Measurements from ENCODE around the gene ZBTB8OS.
"Not testable (repeated sequence)": the region's sequence is repeated elsewhere in the genome, so short reads cannot be mapped to it uniquely, and the experiment has no call there.

ZBTB8OS gene

DNA sequence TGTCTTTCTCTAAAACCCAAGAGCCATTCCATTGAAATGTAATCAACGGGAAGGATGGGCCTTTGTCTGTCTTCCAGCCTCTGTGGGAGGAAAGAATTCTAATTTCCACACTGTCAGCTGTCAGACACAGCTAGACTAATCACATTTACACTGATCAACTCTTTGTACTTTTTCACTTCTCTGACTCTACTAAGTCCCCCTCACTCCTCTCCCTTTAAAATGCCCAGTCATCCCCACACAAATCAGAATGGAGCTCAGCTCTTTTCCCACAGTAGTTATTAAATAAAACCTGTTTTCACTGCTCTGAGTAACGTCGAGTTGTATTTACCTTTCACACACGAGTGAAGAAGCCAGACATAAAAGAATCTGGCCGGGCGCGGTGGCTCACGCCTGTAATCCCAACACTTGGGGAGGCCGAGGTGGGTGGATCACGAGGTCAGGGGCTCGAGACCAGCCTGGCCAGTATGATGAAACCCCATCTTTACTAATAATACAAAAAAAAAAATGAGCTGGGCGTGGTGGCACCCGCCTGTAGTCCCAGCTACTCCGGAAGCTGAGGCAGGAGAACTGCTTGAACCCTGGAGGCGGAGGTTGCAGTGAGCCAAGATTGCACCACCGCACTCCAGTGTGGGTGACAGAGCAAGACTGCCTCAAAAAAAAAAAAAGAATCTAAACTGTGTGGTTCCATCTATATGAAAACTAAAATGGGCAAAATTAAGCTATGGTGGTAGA is 13.3 kb downstream of the ZBTB8OS start:
- Histone ChIP-seq H3K4me1 (ENCODE audit: low read length) (no peaks in the 10 kb centered on the region), H2AFZ (ENCODE audit: low read depth, low read length) (no peak overlapping the region), H3K9ac (ENCODE audit: low read length) (no peak overlapping the region), H3K9me3 (ENCODE audit: insufficient read depth, low read length) (no peaks in the 10 kb centered on the region), H3K79me2 (ENCODE audit: low read length) (peaks cover 22% of the 10 kb centered on the region), H3K4me2 (ENCODE audit: low read length) (no peak overlapping the region), H3K4me3 (ENCODE audit: low read length) (no peak overlapping the region), H3K27me3 (ENCODE audit: low read depth, low read length) (no peaks in the 10 kb centered on the region), H3K36me3 (replicated peaks; ENCODE audit: low read depth, low read length) (peaks cover 4% of the 10 kb centered on the region), H3K27ac (ENCODE audit: low read length) (no peak overlapping the region), H4K20me1 (ENCODE audit: insufficient read depth, low read length) (no peaks in the 10 kb centered on the region)
- TF ChIP-seq, protein P1, sequence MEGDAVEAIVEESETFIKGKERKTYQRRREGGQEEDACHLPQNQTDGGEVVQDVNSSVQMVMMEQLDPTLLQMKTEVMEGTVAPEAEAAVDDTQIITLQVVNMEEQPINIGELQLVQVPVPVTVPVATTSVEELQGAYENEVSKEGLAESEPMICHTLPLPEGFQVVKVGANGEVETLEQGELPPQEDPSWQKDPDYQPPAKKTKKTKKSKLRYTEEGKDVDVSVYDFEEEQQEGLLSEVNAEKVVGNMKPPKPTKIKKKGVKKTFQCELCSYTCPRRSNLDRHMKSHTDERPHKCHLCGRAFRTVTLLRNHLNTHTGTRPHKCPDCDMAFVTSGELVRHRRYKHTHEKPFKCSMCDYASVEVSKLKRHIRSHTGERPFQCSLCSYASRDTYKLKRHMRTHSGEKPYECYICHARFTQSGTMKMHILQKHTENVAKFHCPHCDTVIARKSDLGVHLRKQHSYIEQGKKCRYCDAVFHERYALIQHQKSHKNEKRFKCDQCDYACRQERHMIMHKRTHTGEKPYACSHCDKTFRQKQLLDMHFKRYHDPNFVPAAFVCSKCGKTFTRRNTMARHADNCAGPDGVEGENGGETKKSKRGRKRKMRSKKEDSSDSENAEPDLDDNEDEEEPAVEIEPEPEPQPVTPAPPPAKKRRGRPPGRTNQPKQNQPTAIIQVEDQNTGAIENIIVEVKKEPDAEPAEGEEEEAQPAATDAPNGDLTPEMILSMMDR (IDR thresholded peaks at IDR 0.05; ENCODE audit: low read depth, low read length): no peak
- TF ChIP-seq EZH2phosphoT487 (IDR thresholded peaks at IDR 0.05; ENCODE audit: low read depth): no peak

DNA sequence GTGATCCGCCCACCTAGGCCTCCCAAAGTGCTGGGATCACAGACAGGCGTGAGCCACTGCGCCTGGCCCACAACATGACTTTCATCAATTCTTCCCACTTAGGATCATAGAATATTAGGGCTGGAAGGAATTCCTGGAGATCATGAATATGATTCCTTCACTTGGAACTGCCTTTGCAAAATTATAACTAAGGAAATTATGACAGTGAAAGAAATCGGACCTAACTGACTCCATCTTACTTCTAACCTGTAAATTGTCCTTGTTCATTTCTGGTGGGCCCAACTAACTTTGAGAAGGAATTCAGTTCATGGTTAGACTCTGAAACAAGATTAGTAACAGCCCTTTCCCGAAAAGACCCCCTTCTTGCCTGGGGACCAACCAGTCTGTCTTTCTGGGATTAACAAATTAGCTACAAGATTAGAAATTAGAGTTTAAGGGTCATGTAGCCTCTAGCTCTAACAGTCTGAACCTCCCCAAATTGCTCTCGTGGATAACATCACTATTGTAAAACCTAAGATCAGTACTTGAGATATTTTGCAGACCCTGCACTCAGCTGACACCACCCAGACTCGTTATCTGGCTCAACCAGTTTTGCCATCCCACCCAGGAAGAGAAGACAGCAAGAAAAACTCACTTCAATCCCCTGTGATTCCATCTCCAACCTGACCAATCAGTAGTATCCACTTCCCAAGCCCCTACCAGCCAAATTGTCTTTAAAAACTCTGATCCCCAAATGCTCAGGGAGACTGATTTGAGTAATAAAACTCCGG is 14.7 kb downstream of the ZBTB8OS start:
- Histone ChIP-seq H3K27me3 (ENCODE audit: low read depth, low read length) (no peaks in the 10 kb centered on the region), H2AFZ (ENCODE audit: low read depth, low read length) (no peak overlapping the region), H3K9ac (ENCODE audit: low read length) (no peak overlapping the region), H3K27ac (ENCODE audit: low read length) (no peak overlapping the region), H3K79me2 (ENCODE audit: low read length) (peaks cover 22% of the 10 kb centered on the region), H3K36me3 (replicated peaks; ENCODE audit: low read depth, low read length) (peaks cover 4% of the 10 kb centered on the region), H3K4me1 (ENCODE audit: low read length) (no peaks in the 10 kb centered on the region), H3K4me2 (ENCODE audit: low read length) (no peak overlapping the region), H3K9me3 (ENCODE audit: insufficient read depth, low read length) (no peaks in the 10 kb centered on the region), H3K4me3 (ENCODE audit: low read length) (no peak overlapping the region), H4K20me1 (ENCODE audit: insufficient read depth, low read length) (no peaks in the 10 kb centered on the region)
- TF ChIP-seq, protein P1 (IDR thresholded peaks at IDR 0.05; ENCODE audit: low read depth, low read length): no peak
- TF ChIP-seq EZH2phosphoT487 (IDR thresholded peaks at IDR 0.05; ENCODE audit: low read depth): no peak

DNA sequence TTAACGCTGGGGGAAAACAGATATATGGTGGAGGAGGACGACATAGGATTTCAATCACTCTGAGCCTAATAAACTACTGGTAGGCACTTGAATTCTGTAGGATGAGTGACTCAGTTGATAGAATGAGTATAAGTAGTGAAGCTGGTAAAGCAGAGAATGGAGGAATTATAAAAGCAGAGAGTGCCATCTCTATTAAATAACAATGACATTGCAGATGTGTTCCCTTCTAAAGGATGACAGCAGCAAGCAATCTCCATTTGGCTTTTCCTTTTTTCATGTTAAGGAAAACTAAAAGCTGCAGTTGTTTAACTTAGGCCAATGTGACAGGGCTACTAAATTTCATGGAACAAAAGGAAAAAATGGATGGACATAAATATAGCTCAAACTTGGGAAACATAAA is 17.5 kb downstream of the ZBTB8OS start:
- no peak for TF ChIP-seq EZH2phosphoT487 (IDR thresholded peaks at IDR 0.05; ENCODE audit: low read depth)
- TF ChIP-seq, protein P1 (IDR thresholded peaks at IDR 0.05; ENCODE audit: low read depth, low read length): no peak
- Histone ChIP-seq H3K4me1 (ENCODE audit: low read length) (no peaks in the 10 kb centered on the region), H3K9me3 (ENCODE audit: insufficient read depth, low read length) (no peaks in the 10 kb centered on the region), H4K20me1 (ENCODE audit: insufficient read depth, low read length) (no peaks in the 10 kb centered on the region), H3K27me3 (ENCODE audit: low read depth, low read length) (no peaks in the 10 kb centered on the region), H3K9ac (ENCODE audit: low read length) (no peak overlapping the region), H3K79me2 (ENCODE audit: low read length) (peaks cover 13% of the 10 kb centered on the region), H3K4me2 (ENCODE audit: low read length) (no peak overlapping the region), H2AFZ (ENCODE audit: low read depth, low read length) (no peak overlapping the region), H3K36me3 (replicated peaks; ENCODE audit: low read depth, low read length) (peaks cover 4% of the 10 kb centered on the region), H3K27ac (ENCODE audit: low read length) (no peak overlapping the region), H3K4me3 (ENCODE audit: low read length) (no peak overlapping the region)

DNA sequence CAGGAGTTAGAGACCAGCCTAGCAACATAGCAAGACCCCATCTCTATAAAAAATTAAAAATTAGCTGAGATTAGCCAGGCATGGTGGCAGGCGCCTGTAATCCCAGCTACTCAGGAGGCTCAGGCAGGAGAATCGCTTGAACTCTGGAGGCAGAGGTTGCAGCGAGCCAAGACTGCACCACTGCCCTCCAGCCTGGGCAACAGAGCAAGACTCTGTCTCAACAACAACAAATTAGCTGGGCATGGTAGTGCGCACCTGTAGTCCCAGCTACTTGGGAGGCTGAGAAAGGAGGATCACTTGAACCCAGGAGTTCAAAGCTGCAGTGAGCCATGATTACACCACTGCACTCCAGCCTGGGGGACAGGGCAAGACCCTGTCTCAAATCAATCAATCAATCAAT is 20.2 kb downstream of the ZBTB8OS start:
- H3K4me1 ChIP-seq (ENCODE audit: low read length); H3K9me3 ChIP-seq (ENCODE audit: insufficient read depth, low read length); H3K27me3 ChIP-seq (ENCODE audit: low read depth, low read length); H3K27ac ChIP-seq (ENCODE audit: low read length); H3K79me2 ChIP-seq (ENCODE audit: low read length); H3K4me3 ChIP-seq (ENCODE audit: low read length); H2AFZ ChIP-seq (ENCODE audit: low read depth, low read length); H4K20me1 ChIP-seq (ENCODE audit: insufficient read depth, low read length); H3K9ac ChIP-seq (ENCODE audit: low read length); H3K4me2 ChIP-seq (ENCODE audit: low read length): not testable (repeated sequence)
- H3K36me3 ChIP-seq (replicated peaks; ENCODE audit: low read depth, low read length): peaks cover 11% of the 10 kb centered on the region

All from OCI-LY3 (cell line).